GM21360 (cell line): Measurements from ENCODE around the gene DNAJC11.
"Not testable (repeated sequence)": the region's sequence is repeated elsewhere in the genome, so short reads cannot be mapped to it uniquely, and the experiment has no call there.

Experiments
- ATAC-seq: cut with Tn5 transposase; IDR thresholded peaks from one replicate; pipeline ENCODE4 v1.9.1; 2021; ENCODE audit warnings: mild to moderate bottlenecking, moderate library complexity; ENCODE audit not compliant: unreplicated experiment

DNAJC11 gene

DNA sequence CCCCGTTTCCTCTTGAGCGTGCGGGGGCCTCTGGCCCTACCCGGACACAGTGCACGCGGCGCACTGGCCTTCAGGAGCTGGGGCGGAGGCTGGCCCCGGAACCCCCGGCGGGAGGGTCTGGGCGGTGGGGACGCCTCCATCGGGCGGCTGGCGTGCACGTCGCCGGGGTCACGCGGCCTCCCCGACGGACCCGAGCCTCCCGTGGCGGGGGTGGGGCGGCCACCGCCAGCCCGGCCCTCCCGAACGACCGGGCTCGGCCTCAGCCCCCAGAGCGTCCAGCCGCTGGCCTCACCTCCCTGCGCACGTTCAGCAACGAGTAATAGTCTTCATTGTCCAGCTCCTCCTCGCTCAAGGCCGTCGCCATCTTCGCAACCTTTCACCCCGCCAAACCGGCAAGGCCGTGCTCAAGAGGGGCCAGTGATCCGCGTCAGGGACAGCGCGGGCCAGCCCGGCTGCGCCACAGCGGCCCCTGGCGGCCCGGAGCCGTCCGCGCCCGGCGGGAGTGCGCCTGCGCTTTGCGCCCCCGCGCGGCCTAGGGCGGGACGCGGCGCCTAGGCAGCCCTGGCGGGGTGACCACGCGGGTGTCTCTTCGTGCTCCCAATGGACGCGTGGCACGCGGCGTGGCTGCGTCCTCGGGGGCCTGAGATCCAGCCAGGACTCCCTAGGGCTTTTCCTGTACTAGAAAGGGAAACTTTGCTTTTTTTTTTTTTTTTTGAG, at the start of gene DNAJC11:
TSS of gene DNAJC11 (minus strand) at position 380 of the 717 bp plus-strand sequence. CDS start at position 364, 16 bp downstream.
- peak; percentile 89 for ATAC-seq

DNA sequence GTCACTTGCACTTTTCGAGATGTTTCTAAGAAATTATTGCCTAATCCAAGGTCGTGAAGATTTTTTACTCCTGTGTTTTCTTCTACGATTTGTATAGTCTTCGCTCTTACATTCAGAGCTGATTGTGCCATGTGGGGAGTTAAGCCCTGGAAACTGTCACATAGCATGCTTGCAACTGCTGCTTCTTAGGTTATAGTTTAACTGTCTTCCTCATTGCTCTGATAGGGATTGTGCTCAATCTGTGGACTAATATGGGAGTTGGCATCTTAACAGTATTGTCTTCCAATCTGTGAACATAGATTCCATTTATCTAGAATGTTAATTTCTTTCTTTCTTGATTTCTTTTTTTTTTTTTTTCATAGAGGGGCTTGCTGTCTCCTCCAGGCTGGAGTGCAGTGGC, 48.9 kb upstream of the DNAJC11 start:
- ATAC-seq, result no peak

- no peak for ATAC-seq
Measured at GRCh38 chr1:6747674-6748073, 46.1 kb upstream of the DNAJC11 start.

DNA sequence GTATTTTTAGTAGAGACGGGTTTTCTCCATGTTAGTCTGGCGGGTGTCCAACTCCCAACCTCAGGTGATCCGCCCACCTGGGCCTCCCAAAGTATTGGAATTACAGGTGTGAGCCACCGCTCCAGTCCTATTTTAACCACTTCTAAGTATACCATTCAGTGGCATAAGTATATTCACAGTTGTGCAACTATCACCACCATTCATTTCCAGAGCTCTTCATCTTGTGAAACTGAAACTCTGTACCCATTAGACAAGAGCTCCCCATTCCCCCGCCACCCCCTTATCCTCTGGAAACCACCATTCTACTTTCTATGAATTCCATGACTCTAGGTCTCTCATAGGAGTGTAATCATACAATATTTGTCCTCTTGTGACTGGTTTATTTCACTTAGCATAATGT, 43.5 kb upstream of the DNAJC11 start:
- no peak for ATAC-seq

DNA sequence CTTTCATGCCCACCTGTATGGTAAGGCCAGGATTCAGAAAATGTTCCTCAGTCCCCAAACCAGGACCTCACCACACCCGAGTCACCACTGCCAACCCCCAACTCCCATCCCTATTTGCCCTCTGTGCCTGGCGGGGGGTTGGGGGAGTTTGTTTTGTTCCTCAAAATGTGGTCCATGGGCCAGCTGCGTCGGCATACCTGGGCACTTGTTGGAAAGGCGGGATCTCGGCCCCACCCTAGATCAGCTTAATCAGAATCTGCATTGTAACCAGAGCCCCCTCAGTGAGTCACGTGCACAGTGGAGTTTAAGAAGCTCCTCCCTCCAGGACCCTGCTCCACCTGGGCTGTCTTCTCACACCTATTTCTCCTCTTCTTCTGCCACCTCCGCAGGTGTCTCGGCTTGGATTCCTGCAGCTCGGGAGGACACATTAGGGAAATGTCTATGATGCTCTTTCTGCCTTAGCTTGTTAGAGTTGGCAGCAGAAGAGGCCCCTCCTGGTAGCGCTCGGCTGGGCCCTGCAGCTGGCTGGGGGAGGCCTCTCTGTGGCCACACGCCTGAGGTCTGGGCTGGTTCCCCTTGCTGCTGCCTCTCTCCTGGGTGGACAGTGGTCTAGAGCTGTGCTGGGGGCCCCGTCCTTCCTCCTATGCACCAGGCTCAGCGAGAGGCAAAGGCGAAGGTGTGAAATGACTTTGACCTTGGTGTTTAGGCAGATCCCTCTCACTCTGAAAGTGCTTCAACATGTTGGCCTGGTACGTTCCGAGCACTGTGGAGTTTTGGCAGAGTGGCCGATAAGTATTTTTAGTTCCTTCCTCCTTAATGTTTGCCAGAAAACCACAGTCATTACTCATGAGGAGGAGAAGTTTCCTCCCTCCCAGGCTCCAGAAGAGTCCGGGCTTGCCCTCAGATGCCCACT, 41.8 kb upstream of the DNAJC11 start:
- no peak for ATAC-seq

GRCh38 chr1:6742676-6743188, 41.1 kb upstream of the DNAJC11 start:
- ATAC-seq, result not testable (repeated sequence)

DNA sequence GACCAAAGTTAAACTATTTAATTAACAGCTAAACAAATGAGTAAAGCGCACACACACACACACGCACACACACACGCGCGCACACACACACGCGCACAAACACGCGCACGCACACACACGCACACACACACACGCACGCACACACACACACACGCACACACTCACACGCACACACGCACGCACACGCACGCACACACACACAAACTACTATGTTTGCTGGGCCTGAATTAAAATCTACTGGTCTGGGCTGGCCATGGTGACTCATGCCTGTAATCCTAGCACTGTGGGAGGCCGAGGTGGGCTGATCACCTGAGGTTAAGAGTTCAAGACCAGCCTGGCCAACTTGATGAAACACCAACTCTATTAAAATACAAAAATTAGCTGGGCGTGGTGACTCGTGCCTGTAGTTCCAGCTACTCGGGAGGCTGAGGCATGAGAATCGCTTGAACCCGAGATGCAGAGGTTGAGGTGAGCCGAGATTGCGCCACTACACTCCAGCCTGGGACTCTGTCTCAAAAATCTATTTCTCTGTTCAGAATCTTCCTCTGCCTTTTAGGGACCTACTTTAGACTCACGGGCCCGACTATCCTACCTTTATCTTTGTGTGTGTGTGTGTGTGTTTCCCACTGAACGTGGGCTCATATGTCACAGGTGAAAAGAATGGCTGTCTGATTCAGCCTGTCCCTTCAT, 37.5 kb upstream of the DNAJC11 start:
- no peak for ATAC-seq

DNA sequence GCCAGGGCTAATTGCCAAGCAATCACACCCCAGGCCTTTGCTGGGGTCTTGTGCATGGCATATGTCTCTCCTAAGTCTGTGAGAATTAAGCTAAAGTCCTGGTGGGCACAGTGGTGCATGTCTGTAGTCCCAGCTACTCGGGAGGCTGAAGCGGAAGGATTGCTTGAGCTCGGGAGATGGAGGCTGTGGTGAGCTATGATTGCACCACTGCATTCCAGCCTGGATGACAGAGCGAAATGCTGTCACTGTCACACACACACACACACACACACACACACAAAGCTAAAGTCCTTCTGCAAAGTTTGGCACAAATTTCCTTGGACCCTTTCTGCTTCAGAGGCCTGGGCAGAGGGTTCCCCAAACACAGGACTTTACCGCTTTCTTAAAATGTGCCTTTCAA, 31.3 kb upstream of the DNAJC11 start:
- no peak for ATAC-seq

- no peak for ATAC-seq
Measured at GRCh38 chr1:6731905-6732304, 30.3 kb upstream of the DNAJC11 start.

- ATAC-seq, result no peak
Measured at GRCh38 chr1:6730880-6731279, 29.3 kb upstream of the DNAJC11 start.

DNA sequence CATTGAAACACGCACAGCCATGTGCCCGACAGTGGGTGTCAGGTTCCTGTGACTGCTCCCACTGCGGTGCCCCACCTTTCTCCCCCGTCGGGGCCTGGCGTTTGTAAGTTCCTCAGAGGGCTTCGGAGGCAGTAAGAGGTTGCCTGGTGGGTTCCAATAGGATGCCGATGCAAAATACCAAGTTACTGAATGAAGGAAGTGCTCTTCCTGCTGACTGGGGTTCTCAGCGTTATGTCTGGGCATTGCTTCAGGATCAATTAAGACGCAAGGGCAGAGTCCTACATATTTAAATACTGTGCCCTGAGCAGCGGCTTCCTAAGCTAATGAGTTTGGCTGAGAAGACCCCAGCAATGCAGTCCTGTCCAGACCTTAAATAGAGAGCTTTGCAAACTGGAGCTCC, 28.9 kb upstream of the DNAJC11 start:
- no peak for ATAC-seq

GRCh38 chr1:6727535-6727934, 25.9 kb upstream of the DNAJC11 start:
- no peak for ATAC-seq

GRCh38 chr1:6726253-6726652, 24.6 kb upstream of the DNAJC11 start:
- ATAC-seq, result no peak

GRCh38 chr1:6724517-6725141, 23.0 kb upstream of the DNAJC11 start:
- ATAC-seq, result no peak

DNA sequence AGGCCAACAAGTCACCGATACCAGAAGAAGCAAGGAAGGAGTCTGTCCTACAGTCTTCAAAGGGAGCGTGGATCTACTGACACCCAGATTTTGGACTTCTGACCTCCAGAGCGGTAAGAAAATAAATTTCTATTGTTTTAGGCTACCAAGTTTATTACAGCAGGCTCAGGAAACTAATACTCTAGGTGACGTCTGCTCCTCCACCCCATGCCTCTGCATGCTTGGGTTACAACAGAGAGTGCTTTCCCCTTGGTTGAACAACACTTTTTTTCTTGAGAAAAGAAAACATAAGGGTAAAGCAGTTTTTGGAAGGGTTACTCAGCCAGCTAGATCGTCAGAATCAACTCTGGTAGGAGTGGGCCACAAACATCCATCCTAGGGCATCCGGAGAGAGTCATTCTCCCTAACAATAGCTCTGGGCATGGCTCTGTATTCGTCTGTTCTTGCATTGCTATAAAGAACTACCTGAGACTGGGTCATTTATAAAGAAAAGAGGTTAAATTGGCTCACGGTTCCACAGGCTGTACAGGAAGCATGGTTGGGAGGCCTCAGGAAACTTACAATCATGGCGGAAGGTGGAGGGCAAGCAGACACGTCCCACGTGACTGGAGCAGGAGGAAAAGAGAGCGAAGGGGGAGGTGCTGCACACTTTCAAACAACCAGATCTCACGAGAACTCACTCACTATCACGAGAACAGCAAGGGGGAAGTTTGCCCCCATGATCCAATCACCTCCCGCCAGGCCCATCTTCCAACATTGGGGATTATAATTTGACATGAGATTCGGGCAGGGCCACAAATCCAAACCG, 22.2 kb upstream of the DNAJC11 start:
- no peak for ATAC-seq

GRCh38 chr1:6711174-6711573, 9.6 kb upstream of the DNAJC11 start:
- no peak for ATAC-seq

DNA sequence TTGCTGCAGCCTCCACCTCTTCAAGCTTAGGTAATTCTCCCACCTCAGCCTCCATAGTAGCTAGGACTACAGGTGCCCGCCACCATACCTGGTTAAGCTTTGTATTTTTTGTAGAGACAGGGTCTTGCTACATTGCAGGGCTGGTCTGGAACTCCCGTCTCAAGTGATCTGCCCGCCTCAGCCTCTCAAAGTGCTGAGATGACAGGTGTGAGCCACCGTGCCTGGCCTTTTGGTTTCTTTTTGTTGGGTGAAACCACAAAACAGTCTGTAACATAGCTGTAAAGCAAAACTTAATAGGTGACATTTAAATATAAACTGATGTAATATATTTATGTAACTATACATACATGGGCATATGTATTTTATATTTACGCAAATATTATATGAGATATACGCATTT, 3.1 kb upstream of the DNAJC11 start:
- no peak for ATAC-seq

DNA sequence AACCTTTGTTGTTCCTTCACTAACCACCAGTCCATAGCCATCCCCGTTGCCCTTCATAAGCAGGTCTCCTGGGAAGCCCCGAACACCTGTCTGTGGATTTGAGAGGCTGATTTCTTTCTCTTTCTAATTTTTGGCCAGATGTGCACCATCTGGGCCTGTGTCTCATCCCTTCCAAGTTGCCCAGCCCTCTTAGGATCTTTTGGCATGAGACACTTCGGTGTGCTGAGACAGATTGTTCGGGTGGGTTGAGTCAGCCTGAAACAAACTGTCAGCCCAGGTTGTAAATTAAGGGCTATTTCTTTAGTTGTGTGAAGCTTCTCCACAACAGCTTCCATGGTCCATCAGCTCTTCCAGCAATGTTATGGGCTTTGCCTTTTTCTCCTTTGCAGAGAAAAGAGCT, 1.4 kb upstream of the DNAJC11 start:
- ATAC-seq, result no peak

DNA sequence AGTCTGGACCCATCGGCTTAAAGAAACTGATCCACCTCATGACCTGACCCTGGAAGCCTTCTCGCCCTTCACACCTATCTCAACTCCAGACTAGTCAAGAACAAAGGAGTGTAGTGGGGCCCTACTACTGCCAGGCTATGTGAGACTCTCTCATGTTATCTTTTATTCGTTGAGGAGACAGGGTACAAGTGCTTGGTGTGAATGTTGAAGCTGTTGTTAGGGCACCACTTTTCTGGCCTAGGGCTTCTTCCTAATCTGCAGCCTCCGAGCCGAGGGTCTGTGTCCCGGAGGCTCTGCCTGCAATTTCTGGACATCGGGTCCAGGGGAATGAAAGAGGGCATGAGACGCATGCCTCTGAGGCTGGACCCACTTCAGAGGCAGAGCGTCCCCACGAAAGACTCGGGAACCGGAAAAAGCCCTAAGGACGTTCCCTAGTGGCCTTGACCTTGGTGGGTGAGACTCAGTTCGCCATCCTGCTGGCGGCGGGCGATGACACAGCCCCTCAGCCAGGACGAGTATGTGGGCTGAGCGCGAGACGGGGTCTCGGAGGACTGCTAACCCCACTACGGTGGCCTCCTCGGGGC, 671 bp downstream of the DNAJC11 start:
- ATAC-seq, result peak; percentile 5

GRCh38 chr1:6699915-6700314, 1.7 kb downstream of the DNAJC11 start:
- ATAC-seq, result not testable (repeated sequence)
